Retina (tissue), 1 donor: ENCODE data around the gene PPARG.
A peak's percentile ranks its signal among the peaks of the same experiment; 100 is the strongest.

ENCODE experiments used
- DNase-seq: peaks from one replicate; pipeline ENCODE4 v3.0.0-alpha.2; 2016

PPARG gene

DNA sequence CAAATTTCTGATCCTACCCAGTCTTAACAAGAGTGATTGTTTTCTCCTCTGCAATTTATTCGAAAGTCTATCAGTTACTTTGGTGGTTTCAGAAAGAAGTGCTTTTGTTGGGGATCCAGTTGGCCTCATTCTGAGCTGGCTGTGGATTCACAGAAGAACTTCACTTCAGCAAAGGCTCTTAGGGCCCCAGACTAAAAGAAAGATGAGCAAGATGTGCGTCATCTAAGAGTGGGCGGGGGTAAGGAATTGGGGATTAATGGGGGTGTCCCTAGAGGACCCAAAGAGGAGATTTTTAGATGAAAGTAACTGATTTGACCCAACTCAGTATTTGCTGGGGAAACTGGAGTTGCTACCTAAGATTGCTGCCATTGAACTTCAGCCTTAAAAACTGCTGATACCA is 131.5 kb downstream of the PPARG start:
- no peak for DNase-seq

DNA sequence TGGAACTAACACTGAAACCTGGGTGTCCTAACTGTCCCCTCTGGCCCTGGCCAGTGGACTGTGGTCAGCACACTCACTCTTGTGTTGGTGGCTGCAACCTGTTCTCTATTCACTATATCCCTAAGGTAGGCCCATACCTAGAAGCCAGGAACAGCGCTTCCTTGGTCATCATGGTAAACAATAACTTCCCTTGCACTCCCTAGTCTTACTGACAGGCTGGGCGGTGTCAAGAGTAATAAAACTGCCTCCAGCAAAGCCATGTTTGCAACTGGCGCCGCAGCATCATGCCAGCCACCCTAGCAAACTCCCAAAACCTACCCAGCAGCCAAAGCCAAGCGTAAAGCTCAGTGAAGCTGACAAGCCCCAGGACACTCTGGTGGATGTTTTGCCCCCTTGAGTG is 132.3 kb downstream of the PPARG start:
- no peak for DNase-seq

DNA sequence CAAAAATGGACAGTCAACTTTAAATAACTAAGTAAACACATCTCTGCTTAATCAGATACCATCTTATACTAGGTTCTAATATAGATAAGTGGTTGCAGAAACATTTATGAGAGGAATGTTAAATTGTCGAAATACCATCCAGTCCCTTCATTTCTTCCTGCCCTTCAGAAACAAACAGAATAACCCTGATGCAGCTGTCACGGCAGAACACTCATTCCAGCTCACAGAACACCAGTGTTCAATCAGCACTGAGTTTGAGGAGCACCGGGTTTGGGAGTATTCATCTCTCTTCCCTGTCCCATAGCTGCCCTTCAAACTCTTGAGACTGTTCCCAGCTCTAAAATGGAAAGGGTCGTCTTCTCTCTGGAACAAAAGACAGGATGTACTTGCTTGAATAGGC is 134.3 kb downstream of the PPARG start:
- no peak for DNase-seq

DNA sequence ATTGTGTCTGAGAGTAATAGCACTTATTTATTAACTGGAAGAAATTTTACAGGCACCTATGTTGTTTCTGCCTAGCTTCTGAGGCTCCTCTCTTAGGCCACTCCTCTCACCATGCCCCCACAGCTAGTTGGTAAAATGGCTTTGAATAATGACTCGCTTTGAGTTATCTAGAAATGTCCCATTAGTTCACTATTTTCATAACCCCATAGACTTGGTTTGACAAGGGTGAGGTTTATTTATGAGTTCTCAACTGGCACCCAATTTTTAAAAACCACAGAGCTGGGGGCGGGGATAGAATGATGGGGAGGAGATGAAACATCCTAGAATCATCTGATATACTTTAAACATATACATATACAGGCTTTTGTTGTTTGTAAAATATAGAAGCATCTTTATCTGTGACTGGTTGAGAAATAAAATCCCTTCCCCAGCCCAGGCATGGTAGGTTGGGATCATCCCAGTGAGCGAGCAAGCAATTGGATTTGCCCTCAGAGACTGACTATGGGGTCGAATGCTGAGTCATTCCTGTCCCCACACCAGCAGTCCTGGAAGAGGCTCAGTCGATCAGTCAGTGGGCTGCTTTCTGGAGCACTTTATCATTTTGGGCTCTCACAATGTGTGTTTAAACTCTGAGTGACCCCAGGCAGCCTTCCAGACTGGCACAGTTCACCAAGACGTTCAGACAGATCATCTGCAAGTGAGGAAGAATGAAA is 135.2 kb downstream of the PPARG start:
- no peak for DNase-seq

- DNase-seq = no peak
Measured at GRCh38 chr3:12424635-12425319, 135.9 kb downstream of the PPARG start.

DNA sequence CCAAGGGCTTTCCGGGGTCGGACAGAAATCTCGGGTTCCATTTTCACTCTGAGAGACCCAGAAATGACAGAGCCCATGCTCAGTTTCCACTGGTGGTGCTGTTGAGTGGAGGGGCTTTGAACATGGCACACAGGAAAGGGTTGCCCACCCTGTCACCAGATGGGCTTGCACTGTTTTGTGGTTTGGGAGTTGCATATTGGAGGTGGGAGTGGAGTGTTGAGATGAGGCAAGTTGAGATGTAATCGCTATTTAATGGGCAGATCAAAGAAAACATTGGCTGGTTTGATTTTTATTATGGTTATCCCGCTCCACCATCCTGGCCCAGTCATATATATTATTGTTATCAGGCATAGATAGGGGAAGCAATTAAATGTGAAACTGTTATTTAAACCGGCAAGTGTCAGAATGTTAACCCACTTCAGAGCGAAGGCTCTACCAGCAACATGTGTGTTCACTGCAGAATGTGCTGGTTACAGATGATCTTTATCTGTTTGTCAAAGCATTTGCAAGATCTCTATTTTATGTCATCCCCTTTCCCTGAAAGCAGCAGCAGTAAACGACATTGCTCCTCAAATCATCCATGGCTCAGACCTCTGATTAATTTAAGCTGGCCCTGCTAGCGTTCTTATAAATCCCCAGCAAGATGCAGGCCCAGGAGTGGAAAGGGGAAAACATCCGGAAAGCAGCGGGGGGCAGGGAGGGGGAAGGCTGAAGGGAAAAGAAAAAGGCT is 137.1 kb downstream of the PPARG start:
- DNase-seq = peak; percentile 19

DNA sequence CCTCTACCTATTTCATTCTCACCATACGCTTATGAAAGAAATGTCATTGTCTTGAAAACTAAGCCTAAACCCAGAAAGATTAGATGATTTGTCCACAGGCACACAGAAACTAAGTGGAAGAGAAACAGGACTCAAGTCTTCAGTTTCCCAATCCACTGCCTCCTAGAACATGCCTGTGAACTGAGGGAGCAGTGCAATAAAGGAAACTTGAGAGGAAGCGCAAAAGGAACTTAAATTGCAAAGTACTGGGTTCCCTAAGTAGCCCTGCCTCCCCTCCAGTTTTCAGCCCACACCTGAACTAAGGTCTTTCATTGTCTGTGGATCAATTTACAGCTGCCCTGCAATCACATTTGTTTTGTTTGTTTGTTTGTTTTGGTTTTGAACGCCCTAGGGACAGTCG is 138.7 kb downstream of the PPARG start:
- no peak for DNase-seq

GRCh38 chr3:12428126-12428525 is 139.3 kb downstream of the PPARG start:
- DNase-seq = no peak

GRCh38 chr3:12430086-12430485 is 141.2 kb downstream of the PPARG start:
- DNase-seq = no peak

DNA sequence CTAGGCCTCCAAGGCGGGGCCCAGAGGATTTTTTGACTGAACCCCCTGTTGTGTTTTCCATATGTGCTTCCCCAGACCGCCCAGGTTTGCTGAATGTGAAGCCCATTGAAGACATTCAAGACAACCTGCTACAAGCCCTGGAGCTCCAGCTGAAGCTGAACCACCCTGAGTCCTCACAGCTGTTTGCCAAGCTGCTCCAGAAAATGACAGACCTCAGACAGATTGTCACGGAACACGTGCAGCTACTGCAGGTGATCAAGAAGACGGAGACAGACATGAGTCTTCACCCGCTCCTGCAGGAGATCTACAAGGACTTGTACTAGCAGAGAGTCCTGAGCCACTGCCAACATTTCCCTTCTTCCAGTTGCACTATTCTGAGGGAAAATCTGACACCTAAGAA is 145.0 kb downstream of the PPARG start:
- DNase-seq = no peak

- DNase-seq = no peak
Measured at GRCh38 chr3:12436514-12437220, 147.8 kb downstream of the PPARG start.

DNA sequence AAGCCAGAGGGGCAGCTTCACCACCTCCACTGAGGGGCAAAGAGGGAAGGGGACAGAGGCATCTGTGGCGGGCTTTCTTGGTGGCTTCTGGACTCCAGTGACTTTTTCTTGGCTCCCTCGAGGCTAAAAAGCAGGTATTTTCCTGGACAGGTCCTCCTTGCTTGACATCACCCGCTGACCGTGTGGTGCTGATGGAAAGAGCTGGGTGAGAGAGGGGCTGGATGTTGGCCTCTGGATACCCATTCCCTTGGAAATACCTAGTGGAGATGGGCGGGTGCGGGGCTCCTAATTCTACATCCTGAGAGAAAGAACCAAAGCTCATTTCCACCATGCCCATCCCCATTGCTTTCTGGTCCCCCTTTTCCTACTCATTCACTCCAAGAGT is 148.3 kb downstream of the PPARG start:
- no peak for DNase-seq

DNA sequence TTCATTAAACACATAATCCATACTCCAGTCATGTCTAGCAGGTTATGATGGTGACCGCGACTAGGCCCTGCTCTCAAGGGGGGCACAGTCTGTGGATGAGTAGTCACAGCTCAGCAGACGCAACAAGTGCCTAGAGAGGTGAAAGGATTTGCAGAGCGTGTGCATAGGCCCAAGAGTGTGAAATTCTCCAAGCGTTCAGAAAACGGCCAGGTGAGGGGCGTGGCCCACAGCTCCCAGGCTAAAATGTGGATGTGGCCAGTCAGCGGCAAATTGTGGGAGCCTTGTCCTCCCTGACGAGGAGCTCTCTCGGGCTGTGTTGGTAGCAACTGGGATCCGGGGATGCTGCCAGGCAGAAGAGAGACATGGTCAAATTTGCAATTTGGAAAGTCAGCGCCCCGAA is 149.0 kb downstream of the PPARG start:
- DNase-seq = no peak

DNA sequence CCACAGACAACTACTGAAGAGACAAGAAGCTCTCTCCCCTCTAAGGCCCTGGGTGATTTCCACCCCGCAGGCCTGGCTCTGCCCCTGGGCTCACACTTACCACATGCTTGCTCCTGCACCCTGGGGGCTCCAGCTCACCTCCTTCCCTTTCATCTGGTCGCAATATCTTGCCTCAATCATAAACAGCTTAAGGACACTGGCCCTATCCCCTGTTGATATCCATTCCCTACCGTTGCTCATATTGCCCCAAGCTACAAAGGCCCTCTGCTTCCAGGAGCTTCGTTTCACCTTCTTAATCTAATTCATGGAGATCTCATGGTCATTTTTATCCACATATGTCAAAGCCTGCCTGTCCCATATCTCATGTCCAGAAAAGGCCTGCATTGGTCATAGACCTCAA is 149.4 kb downstream of the PPARG start:
- no peak for DNase-seq

- no peak for DNase-seq
Measured at GRCh38 chr3:12439161-12439940, 150.5 kb downstream of the PPARG start.

DNA sequence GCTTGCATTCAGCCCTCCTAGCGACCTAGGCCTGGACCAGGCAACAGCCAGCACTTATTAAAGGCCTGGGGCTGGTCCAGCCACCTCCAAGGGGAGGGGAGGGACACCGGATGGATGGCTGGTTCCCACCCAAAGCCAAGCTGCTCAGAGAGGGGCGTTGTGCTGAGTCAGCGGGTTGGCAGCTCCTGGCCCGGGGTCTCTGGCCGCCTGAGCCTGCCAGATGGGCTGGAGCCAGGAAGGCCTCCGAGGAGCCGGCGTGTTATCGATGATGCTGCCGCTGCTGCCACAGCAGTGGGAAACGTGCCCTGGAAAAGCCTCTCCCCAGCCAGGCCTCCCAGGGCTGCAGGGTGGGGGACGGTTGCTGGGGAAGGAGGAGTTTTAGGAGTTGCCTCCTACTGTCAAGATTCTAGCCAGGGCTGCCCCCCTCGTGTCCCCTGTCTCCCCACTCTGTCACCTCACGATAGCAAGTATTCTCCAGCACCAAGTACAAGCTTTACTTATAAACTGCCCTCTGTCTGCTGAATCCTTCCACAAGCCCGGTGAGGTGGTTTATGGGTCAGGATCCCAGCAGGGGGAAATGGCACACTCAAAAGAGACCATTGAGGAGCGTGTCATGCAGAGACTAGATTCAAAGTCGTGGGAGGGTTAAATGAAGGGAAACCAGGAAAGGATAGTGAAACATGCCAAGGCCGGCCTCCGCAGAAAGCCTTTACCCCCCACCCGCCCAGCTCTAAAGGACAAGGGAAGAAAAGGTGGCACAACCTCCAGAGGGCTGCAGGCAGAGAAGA is 152.3 kb downstream of the PPARG start:
- DNase-seq = peak; percentile 50

- DNase-seq = no peak
Measured at GRCh38 chr3:12442654-12443501, 154.0 kb downstream of the PPARG start.

- no peak for DNase-seq
Measured at GRCh38 chr3:12443781-12444522, 155.1 kb downstream of the PPARG start.

DNA sequence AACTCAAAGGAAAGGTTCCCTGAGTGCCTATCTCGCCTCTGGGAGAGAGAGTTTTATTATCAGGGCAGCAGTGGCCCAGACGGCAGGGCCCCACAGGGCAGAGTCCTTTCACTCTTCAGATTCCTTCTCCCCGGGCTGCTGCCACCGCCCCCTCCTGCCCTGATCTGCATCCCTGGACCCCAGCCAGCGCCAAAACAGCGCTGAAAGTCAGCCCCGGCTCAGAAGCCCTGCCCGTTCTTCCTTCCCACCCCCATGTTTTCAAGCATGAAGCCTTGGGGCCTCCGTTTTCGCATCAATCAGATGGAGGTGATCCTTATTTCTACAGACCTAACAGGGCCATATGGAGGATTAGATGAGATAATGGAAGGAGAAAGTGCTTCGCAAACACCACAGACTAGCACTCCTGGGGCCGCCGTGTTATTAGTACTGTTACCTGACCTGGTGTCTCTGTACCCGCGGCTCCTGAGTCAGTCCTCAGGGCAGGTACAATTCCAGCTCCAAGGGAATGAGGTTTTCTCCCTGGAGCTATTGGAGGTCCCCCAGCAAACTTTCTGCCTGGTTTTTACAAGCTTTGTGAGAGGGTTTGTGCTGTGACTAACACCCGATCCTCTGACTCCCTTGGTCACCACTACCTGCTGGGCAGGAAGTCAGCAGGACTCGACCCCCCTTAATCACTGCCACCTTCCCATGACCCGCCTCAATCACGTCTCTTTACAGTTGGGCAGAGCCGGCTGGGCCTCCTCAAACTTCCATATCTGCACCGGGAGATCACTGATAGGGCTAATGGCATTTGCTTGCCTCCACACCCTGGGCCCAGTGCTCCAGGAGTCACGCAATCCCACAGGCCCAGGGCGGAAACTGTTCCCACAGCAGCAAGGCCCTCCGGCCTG is 156.0 kb downstream of the PPARG start:
- no peak for DNase-seq
